ENCODE results near the gene MACROD2.

The MACROD2 gene

GRCh38 chr20:14800707-14801425 lies 805.5 kb downstream of the MACROD2 start:
- TF ChIP-seq CTCF (conservative IDR thresholded peaks at IDR 0.05) (no peak), ZFX (IDR thresholded peaks at IDR 0.05) (no peak)
- H3K27ac ChIP-seq = no peak overlapping the region

GRCh38 chr20:14801591-14802325 lies 806.4 kb downstream of the MACROD2 start:
- TF ChIP-seq ZFX (IDR thresholded peaks at IDR 0.05) (no peak), CTCF (conservative IDR thresholded peaks at IDR 0.05) (no peak)
- H3K27ac ChIP-seq = no peak overlapping the region

DNA sequence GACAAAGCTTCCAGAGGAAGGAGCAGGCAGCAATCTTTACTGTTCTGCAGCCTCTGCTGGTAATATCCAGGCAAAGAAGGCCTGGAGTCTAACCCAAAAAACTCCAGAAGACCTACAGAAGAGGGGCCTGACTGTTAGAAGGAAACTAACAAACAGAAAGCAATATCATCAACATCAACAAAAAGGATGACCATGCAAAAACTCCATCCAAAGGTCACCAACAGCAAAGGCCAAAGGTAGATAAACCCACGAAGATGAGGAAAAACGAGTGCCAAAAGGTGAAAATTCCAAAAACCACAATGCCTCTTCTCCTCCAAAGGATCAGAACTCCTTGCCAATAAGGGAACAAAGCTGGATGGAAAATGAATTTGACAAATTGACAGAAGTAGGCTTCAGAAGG lies 811.9 kb downstream of the MACROD2 start:
- TF ChIP-seq CTCF (conservative IDR thresholded peaks at IDR 0.05) (no peak), ZFX (IDR thresholded peaks at IDR 0.05) (no peak)
- no peak overlapping the region for H3K27ac ChIP-seq

DNA sequence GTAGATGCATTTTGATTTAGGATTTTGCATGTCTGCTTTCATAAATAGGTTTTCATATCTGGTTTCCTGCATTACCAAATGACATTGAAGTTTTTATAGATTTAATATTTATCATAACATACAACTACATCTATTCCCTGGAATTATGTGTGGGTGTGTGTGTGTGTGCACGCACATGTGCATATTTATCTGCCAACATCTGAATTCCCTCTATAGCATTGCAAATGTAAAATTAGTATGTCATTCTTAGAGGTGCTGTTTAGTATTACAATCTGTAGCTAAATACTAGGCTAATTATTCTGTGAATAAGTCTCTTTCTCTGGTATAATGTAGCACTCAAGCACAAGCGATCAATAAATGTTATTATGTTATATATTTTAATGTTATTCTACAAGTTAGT lies 820.0 kb downstream of the MACROD2 start:
- TF ChIP-seq ZFX (IDR thresholded peaks at IDR 0.05) (no peak), CTCF (conservative IDR thresholded peaks at IDR 0.05) (no peak)
- no peak overlapping the region for H3K27ac ChIP-seq

GRCh38 chr20:14816471-14816870 lies 821.2 kb downstream of the MACROD2 start:
- TF ChIP-seq ZFX (IDR thresholded peaks at IDR 0.05) (no peak), CTCF (conservative IDR thresholded peaks at IDR 0.05) (no peak)
- no peak overlapping the region for H3K27ac ChIP-seq

GRCh38 chr20:14817101-14817500 lies 821.8 kb downstream of the MACROD2 start:
- H3K27ac ChIP-seq = no peak overlapping the region
- TF ChIP-seq ZFX (IDR thresholded peaks at IDR 0.05) = no peak

DNA sequence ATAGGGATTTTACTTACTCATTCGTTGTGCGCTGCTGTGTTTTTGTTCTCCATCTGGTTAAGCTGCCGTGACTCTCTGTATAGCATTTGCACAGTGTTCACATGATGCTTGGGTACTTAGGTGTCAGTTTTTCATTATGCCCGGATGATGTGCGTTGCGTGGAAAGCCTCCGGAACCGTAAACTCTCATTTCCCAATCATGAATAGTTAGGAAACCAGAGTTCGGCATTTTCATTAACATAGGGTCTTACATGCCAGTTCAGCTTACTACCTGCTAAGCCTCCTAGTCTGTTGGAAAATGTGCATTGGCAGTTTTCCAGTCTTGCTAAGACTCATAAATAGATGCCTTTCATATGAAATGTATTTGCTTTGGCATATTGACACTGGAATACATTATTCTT lies 825.5 kb downstream of the MACROD2 start:
- no peak for TF ChIP-seq ZFX (IDR thresholded peaks at IDR 0.05)
- TF ChIP-seq CTCF (conservative IDR thresholded peaks at IDR 0.05) = no peak
- no peak overlapping the region for H3K27ac ChIP-seq
